Measurements from ENCODE around the gene CXCL14.

- TF ChIP-seq CTCF (IDR thresholded peaks at IDR 0.05) = no peak
- TF ChIP-seq EP300 (IDR thresholded peaks at IDR 0.05) = no peak
- no peak for TF ChIP-seq POLR2AphosphoS5 (IDR thresholded peaks at IDR 0.05)
These were observed 47.8 kb upstream of the CXCL14 start for GRCh38 chr5:135626636-135627035.
